Hematopoietic multipotent progenitor cell (in vitro differentiated cells): ENCODE data around the gene E2F4. TPM values are rescaled to one million over a fixed set of nuclear protein-coding genes. Genes with fewer than 3 reads are reported as not detected.

Experiments used
- DNase-seq, 3 donors: peaks; one replicate each; pipeline ENCODE4 v3.0.0-alpha.2; 2011 to 2015; ENCODE audit warnings: low read depth in 2 of 3, low spot score in 2 of 3
- total RNA-seq: library from RNA; depleted of rRNA; stranded (reverse); fragments of >200 nt; gene quantifications from one replicate; pipeline ENCODE4 v1.2.3, GENCODE V29; 2012

E2F4 gene
- total RNA-seq, 1 donor: 91.8 TPM

- DNase-seq: no peak
These were observed 39.1 kb downstream of the E2F4 start for GRCh38 chr16:67230809-67231660.

GRCh38 chr16:67233596-67233995 is 41.6 kb downstream of the E2F4 start:
- DNase-seq: no peak

DNA sequence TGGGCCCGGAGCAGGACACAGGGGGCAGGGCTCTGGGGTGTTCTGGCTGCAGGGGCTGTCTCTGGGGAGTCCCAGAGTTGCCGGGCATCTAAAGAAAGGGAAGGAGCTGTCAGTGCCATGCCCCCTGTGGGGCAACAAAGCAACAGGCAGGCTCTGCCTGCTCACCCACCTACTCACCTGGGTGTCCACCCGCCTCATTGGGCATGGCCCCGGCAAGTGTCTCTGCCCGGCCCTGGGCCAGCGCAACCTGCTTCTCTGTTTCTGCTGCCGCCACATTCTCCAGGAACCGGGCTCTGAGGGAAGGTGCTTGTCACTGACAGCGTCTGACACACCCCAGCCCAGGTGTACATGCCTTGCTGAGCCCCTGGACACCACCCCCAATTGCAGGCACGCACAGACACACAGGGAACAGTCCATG is 42.2 kb downstream of the E2F4 start:
- no peak for DNase-seq

DNA sequence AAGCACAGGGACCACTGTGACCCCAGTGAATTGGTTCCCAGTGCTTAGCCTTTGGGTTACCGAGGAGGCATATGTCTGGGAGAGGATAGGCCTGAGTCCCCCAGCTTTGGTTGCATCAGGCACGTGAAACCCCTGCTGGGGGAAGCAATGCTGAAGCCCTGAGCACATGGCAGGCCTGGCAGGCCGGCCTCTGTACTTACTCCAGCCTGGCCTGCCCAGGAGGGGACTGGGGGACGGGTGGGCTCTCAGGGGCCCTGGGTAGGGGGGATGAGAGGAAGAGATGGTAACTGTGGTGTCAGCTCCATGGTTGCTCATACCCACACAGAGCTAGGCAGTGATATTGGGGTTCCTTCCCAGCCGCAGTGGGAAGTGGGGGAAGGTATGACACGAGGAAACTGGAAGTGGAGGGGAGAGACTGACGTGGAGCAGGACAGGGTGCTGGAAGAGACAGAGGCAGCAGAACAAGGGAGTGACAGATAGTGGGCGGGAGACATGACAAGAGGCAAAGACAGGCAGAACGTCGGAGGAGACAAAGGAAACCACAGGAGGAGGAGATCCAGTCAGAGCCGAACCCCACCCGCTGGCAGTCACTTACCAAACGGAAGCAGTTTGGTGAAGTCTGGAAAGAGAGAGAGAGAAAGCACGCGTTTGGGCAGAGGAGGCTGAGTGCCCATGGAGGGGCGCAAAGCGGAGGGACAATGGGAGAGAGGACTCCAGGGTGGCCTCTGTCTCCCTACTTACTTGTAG is 44.0 kb downstream of the E2F4 start:
- DNase-seq: no peak

DNA sequence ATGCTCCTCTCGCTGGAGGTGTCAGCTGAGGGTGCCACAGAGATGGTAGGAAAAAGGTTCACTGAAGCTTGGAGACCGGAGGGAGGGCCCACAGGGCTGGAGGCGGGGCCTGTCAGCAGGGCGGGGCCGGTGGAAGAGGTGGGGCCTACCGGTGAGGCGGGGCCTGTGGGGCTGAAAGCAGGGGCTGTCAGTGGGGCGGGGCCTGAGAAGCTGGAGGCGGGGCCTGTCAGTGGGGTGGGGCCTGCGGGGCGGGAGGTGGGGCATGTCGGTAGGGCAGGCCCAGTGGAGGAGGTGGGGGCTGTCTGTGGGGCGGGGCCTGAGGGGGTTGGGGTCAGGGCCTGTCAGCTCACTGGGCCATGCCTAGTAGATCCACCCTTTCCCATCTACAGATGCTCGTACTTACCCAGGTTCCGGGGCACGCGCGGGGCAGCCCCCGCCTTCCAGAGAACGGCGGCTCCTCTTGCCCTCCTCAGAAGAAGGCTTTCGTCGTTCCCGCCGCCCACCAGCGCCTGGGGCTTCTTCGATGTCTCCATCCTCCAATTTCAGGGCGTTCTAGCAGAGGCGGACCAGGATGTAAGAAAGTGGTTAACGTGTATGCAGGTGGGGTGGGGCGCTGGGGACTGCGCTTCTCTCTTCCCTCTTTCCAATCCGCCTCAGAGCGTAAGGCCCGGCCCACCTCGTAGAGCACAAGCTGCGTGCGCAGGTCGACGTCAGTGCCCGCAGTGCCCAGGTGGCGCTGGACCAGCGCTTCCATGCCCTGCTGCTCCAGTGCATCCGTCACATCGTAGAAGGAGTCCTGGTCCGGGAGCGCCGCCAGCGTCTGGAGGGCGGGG is 44.8 kb downstream of the E2F4 start:
- DNase-seq: peak; percentile 47 to 78 (median 67)

GRCh38 chr16:67237396-67238277 is 45.7 kb downstream of the E2F4 start:
- DNase-seq: no peak

GRCh38 chr16:67238278-67238575 is 46.3 kb downstream of the E2F4 start:
- DNase-seq: no peak

- DNase-seq: no peak
These were observed 47.0 kb downstream of the E2F4 start for GRCh38 chr16:67238806-67239470.

DNA sequence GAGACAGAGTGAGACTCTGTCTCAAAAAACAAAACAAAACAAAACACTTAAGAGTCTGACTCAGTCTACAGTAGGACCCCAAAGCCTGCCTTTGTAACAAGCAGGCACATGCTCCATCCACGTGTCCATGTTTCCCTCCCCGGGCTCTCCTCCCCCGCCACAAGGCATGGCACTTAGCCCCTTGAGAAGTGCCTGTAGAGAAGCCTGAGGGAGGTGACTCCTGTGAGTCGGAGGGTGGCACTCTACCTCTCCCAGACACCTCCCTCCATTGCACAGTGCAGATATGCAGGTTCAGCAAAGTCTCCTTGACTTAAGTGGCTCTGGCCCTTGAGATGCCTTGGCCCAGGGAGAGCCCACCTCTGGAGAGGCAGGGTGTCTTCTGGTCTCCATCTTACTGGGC is 48.6 kb downstream of the E2F4 start:
- DNase-seq: no peak

- DNase-seq: no peak
These were observed 49.3 kb downstream of the E2F4 start for GRCh38 chr16:67241008-67241900.

- DNase-seq: no peak
These were observed 50.3 kb downstream of the E2F4 start for GRCh38 chr16:67242138-67242730.

- no peak for DNase-seq
These were observed 51.5 kb downstream of the E2F4 start for GRCh38 chr16:67243481-67243880.

GRCh38 chr16:67244387-67245185 is 52.6 kb downstream of the E2F4 start:
- DNase-seq: peak; percentile 50 to 95 (median 94)

DNA sequence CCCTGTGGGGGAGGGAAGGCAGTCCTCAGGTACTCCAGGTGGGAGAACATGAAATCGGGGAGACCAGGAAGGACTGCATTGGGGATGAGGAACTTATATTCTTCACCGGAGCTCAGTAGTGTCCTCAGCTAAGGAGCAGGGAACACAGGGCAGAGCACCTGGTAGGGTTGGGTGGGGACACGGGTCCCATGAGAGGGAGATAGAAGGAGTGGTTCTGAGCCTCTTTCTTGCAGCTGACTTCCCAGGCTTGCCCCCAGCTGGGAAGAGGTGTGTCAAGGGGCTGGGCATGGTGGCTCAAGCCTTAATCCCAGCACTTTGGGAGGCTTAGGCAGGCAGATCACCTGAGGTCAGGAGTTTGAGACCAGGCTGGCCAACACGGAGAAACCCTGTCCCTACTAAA is 53.2 kb downstream of the E2F4 start:
- no peak for DNase-seq

DNA sequence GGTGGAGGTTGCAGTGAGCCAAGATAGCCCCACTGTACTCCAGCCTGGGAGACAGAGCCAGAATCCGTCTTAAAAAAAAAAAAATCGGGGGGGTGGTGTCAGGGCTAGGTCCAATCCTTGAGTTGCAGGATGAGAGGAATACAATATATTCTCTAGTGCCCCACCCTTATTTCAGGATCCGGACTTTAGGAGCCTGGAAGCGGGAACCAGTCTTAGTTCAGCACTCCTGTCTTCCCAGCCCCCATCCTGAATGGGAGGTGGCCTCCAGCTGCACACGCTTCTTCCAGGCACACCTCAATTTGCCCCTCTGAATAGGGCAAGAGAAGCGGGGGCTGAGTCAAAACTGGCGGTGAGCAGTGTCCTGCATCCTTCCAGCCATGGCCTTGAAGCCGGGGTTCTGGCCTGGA is 53.7 kb downstream of the E2F4 start:
- no peak for DNase-seq

GRCh38 chr16:67246081-67246755 is 54.3 kb downstream of the E2F4 start:
- DNase-seq: peak in 2 of 3 donors; percentile 57 to 61

- no peak for DNase-seq
These were observed 54.8 kb downstream of the E2F4 start for GRCh38 chr16:67246756-67247191.
